Measurements from ENCODE around the gene ATP5MG. TPM values are rescaled to one million over a fixed set of nuclear protein-coding genes. Genes with fewer than 3 reads are reported as not detected.

ATP5MG gene
- total RNA-seq, 1 experiment from 2014 or later = 537 TPM

GRCh38 chr11:118448294-118448693 is 46.9 kb downstream of the ATP5MG start:
- intact Hi-C loops (cut with micrococcal nuclease; ENCODE audit: unreplicated experiment) = no loop called here
- no peaks in the 10 kb centered on the region for H3K9me3 Mint-ChIP-seq (ENCODE audit: unreplicated experiment)
- peaks cover 40% of the 10 kb centered on the region for H3K36me3 Mint-ChIP-seq (ENCODE audit: insufficient read depth, unreplicated experiment)
- no peak for TF ChIP-seq CTCF (IDR thresholded peaks at IDR 0.05; ENCODE audit: insufficient read depth in 1 of 2, low read depth in 1 of 2, low read length in 1 of 2, severe bottlenecking in 1 of 2, unreplicated experiment in 1 of 2)
- Histone ChIP-seq H3K36me3 (ENCODE audit: control insufficient read depth, insufficient read depth, low read length) (peaks cover 4% of the 10 kb centered on the region; the same call in 1 of the 2 replicates), H3K4me1 (no peaks in the 10 kb centered on the region), H3K9me3 (no peaks in the 10 kb centered on the region), H3K4me3 (ENCODE audit: low read depth, low read length) (no peak overlapping the region), H3K27me3 (replicated peaks; ENCODE audit: control insufficient read depth, insufficient read depth, low read length) (no peaks in the 10 kb centered on the region)
- H3K27ac Mint-ChIP-seq (ENCODE audit: unreplicated experiment) = no peak overlapping the region
- DNase-seq = no peak
- no peaks in the 10 kb centered on the region for H3K27me3 Mint-ChIP-seq (ENCODE audit: insufficient read depth, unreplicated experiment)
- ChIA-PET POLR2A (no interaction called here), CTCF (no interaction called here)
- BruUV-seq (replicated peaks) = no TSS peak
- no peak overlapping the region for H3K4me3 Mint-ChIP-seq (ENCODE audit: unreplicated experiment)
- peaks cover 13% of the 10 kb centered on the region for H3K4me1 Mint-ChIP-seq (ENCODE audit: low read depth, unreplicated experiment)

- Histone ChIP-seq H3K9me3 (no peaks in the 10 kb centered on the region), H3K4me3 (ENCODE audit: low read depth, low read length) (no peak overlapping the region), H3K27me3 (replicated peaks; ENCODE audit: control insufficient read depth, insufficient read depth, low read length) (no peaks in the 10 kb centered on the region), H3K36me3 (ENCODE audit: control insufficient read depth, insufficient read depth, low read length) (peaks cover 5% of the 10 kb centered on the region; the same call in 1 of the 2 replicates), H3K4me1 (no peaks in the 10 kb centered on the region)
- peaks cover 40% of the 10 kb centered on the region for H3K36me3 Mint-ChIP-seq (ENCODE audit: insufficient read depth, unreplicated experiment)
- ChIA-PET POLR2A (no interaction called here), CTCF (no interaction called here)
- no peak overlapping the region for H3K27ac Mint-ChIP-seq (ENCODE audit: unreplicated experiment)
- peaks cover 8% of the 10 kb centered on the region for H3K4me1 Mint-ChIP-seq (ENCODE audit: low read depth, unreplicated experiment)
- intact Hi-C loops (cut with micrococcal nuclease; ENCODE audit: unreplicated experiment) = no loop called here
- H3K9me3 Mint-ChIP-seq (ENCODE audit: unreplicated experiment) = no peaks in the 10 kb centered on the region
- BruUV-seq (replicated peaks) = no TSS peak
- DNase-seq = no peak
- H3K4me3 Mint-ChIP-seq (ENCODE audit: unreplicated experiment) = no peak overlapping the region
- no peak for TF ChIP-seq CTCF (IDR thresholded peaks at IDR 0.05; ENCODE audit: insufficient read depth in 1 of 2, low read depth in 1 of 2, low read length in 1 of 2, severe bottlenecking in 1 of 2, unreplicated experiment in 1 of 2)
- H3K27me3 Mint-ChIP-seq (ENCODE audit: insufficient read depth, unreplicated experiment) = no peaks in the 10 kb centered on the region
Measured at GRCh38 chr11:118449316-118449918, 48.0 kb downstream of the ATP5MG start.

- no peaks in the 10 kb centered on the region for H3K9me3 ChIP-seq
- no peaks in the 10 kb centered on the region for H3K9me3 Mint-ChIP-seq (ENCODE audit: unreplicated experiment)
- peaks cover 8% of the 10 kb centered on the region for H3K4me1 Mint-ChIP-seq (ENCODE audit: low read depth, unreplicated experiment)
- ChIA-PET POLR2A (no interaction called here), CTCF (no interaction called here)
- H3K4me3 ChIP-seq (ENCODE audit: low read depth, low read length) = no peak overlapping the region
- H3K27me3 Mint-ChIP-seq (ENCODE audit: insufficient read depth, unreplicated experiment) = no peaks in the 10 kb centered on the region
- no peak overlapping the region for H3K27ac Mint-ChIP-seq (ENCODE audit: unreplicated experiment)
- no peaks in the 10 kb centered on the region for H3K4me1 ChIP-seq
- H3K36me3 Mint-ChIP-seq (ENCODE audit: insufficient read depth, unreplicated experiment) = peaks cover 40% of the 10 kb centered on the region
- peaks cover 5% of the 10 kb centered on the region; the same call in 1 of the 2 replicates for H3K36me3 ChIP-seq (ENCODE audit: control insufficient read depth, insufficient read depth, low read length)
- BruUV-seq (replicated peaks) = no TSS peak
- TF ChIP-seq CTCF (IDR thresholded peaks at IDR 0.05; ENCODE audit: insufficient read depth in 1 of 2, low read depth in 1 of 2, low read length in 1 of 2, severe bottlenecking in 1 of 2, unreplicated experiment in 1 of 2) = no peak
- H3K27me3 ChIP-seq (replicated peaks; ENCODE audit: control insufficient read depth, insufficient read depth, low read length) = no peaks in the 10 kb centered on the region
- DNase-seq = no peak
- intact Hi-C loops (cut with micrococcal nuclease; ENCODE audit: unreplicated experiment) = no loop called here
- no peak overlapping the region for H3K4me3 Mint-ChIP-seq (ENCODE audit: unreplicated experiment)
Measured at GRCh38 chr11:118450451-118450850, 49.0 kb downstream of the ATP5MG start.

Other genes with a start within 250 kb of the ATP5MG start
- gene SCN4B, start 248.8 kb upstream of the ATP5MG start, total RNA-seq (2022) = 0.70 TPM in 2 replicates
- 0.09 TPM in 1 of 2 replicates, not detected in the other for gene SCN2B, start 225.0 kb upstream of the ATP5MG start, total RNA-seq (2022)
- gene JAML, start 176.6 kb upstream of the ATP5MG start, total RNA-seq (2022) = 8.9 and 12.0 TPM in 2 replicates
- 29.6 and 31.8 TPM in 2 replicates for gene MPZL3, start 149.2 kb upstream of the ATP5MG start, total RNA-seq (2022)
- gene MPZL2, start 137.3 kb upstream of the ATP5MG start, total RNA-seq (2022) = 69.9 and 80.2 TPM in 2 replicates
- gene CD3E, start 96.9 kb upstream of the ATP5MG start, total RNA-seq (2022) = 0.39 TPM in 1 of 2 replicates, not detected in the other
- gene CD3D, start 58.9 kb upstream of the ATP5MG start, total RNA-seq (2022) = not detected in 2 replicates
- 0.16 and 0.32 TPM in 2 replicates for gene CD3G, start 57.3 kb upstream of the ATP5MG start, total RNA-seq (2022)
- 103 and 106 TPM in 2 replicates for gene UBE4A, start 42.0 kb upstream of the ATP5MG start, total RNA-seq (2022)
- 93.9 and 107 TPM in 2 replicates for gene KMT2A, start 34.9 kb downstream of the ATP5MG start, total RNA-seq (2022)
- gene TTC36, start 125.9 kb downstream of the ATP5MG start, total RNA-seq (2022) = 1.2 and 3.3 TPM in 2 replicates
- gene TMEM25, start 129.6 kb downstream of the ATP5MG start, total RNA-seq (2022) = 53.8 and 63.1 TPM in 2 replicates
- gene IFT46, start 164.3 kb downstream of the ATP5MG start, total RNA-seq (2022) = 26.8 and 30.6 TPM in 2 replicates
- gene ARCN1, start 170.8 kb downstream of the ATP5MG start, total RNA-seq (2022) = 313 and 330 TPM in 2 replicates
- gene PHLDB1, start 206.0 kb downstream of the ATP5MG start, total RNA-seq (2022) = 72.1 and 73.6 TPM in 2 replicates